Natural killer cell (primary cell): Measurements from ENCODE around the gene TIGD7. TPM values are rescaled to one million over a fixed set of nuclear protein-coding genes. Genes with fewer than 3 reads are reported as not detected.
A peak's percentile ranks its signal among the peaks of the same experiment; 100 is the strongest.
"Not testable (repeated sequence)": the region's sequence is repeated elsewhere in the genome, so short reads cannot be mapped to it uniquely, and the experiment has no call there.

Experiments
- ATAC-seq, 3 donors: fragments of 150-1000 bp in 2 of 3; fragments of 200-7000 bp in 1 of 3; cut with Tn5 transposase; 1 replicate in 1 of 3; 2 replicates in 2 of 3; pipeline ENCODE4 v1.10.0; 2021; ENCODE audit warnings: mild to moderate bottlenecking in 2 of 3, moderate library complexity in 2 of 3
- DNase-seq, 2 donors: peaks; one replicate each; pipeline versions ENCODE4 v3.0.0 to v3.0.0-alpha.2; 2013 to 2021; ENCODE audit warnings: mixed read lengths in 1 of 2
- H3K27ac ChIP-seq: one replicate; pipeline ENCODE4 v1.5.1; 2013; ENCODE audit warnings: mild to moderate bottlenecking, low read length
- H3K27me3 ChIP-seq: one replicate; pipeline ENCODE4 v1.6.1; 2013; ENCODE audit warnings: low read length; ENCODE audit not compliant: control insufficient read depth, insufficient read depth
- H3K36me3 ChIP-seq: one replicate; pipeline ENCODE4 v1.6.1; 2013; ENCODE audit warnings: low read length; ENCODE audit not compliant: control insufficient read depth, insufficient read depth
- H3K4me1 ChIP-seq: one replicate; pipeline ENCODE4 v1.6.1; 2013; ENCODE audit warnings: low read length; ENCODE audit not compliant: control insufficient read depth, insufficient read depth
- H3K4me3 ChIP-seq: one replicate; pipeline ENCODE4 v1.5.1; 2013; ENCODE audit warnings: low read length
- H3K9me3 ChIP-seq: one replicate; pipeline ENCODE4 v1.6.1; 2013; ENCODE audit warnings: low read length; ENCODE audit not compliant: control insufficient read depth, insufficient read depth
- H3K27ac Mint-ChIP-seq, 2 donors: one replicate each; pipeline ENCODE4 v1.8.0; 2022; ENCODE audit warnings: mild to moderate bottlenecking in 2 of 2, mixed read lengths in 2 of 2, moderate library complexity in 1 of 2
- H3K27me3 Mint-ChIP-seq, 2 donors: one replicate each; pipeline ENCODE4 v1.8.0; 2022; ENCODE audit warnings: low read depth in 2 of 2, mixed read lengths in 2 of 2
- H3K36me3 Mint-ChIP-seq: one replicate; pipeline ENCODE4 v1.8.0; 2022; ENCODE audit warnings: mixed read lengths
- H3K4me1 Mint-ChIP-seq, 2 donors: one replicate each; pipeline ENCODE4 v1.8.0; 2022; ENCODE audit warnings: mixed read lengths in 2 of 2
- H3K4me3 Mint-ChIP-seq: one replicate; pipeline ENCODE4 v1.8.0; 2022; ENCODE audit warnings: mild to moderate bottlenecking, moderate library complexity, mixed read lengths
- H3K9me3 Mint-ChIP-seq, 2 donors: one replicate each; pipeline ENCODE4 v1.8.0; 2022; ENCODE audit warnings: mixed read lengths in 2 of 2
- WGBS: methylation state at CpG from one replicate; pipeline ENCODE4 v1.1.7; 2013; ENCODE audit warnings: missing lambda C conversion rate; ENCODE audit not compliant: insufficient coverage; 5-methylcytosine and 5-hydroxymethylcytosine counted together
- intact Hi-C: fragments of 100-400 bp; cut with micrococcal nuclease; formaldehyde crosslinking; loops from one replicate; pipeline ENCODE4 v1.14.2; 2022
- total RNA-seq, 4 donors: library from RNA; stranded (reverse); fragments of 120-200 nt in 1 of 4; gene quantifications; one replicate each; pipeline versions ENCODE4 v1.2.3 to v1.2.4, GENCODE V29; 2013 to 2022
- TF ChIP-seq, protein P1 (sequence below): fragments of 200-600 bp; IDR thresholded peaks from one replicate; pipeline ENCODE4 v1.8.0; 2022; ENCODE audit warnings: antibody characterized with exemption

TIGD7 gene
- total RNA-seq, 3 donors from 2014 or later (not counting 1 experiment from before 2014, with no cell fraction given): 3.7 to 9.1 (median 3.7) TPM

DNA sequence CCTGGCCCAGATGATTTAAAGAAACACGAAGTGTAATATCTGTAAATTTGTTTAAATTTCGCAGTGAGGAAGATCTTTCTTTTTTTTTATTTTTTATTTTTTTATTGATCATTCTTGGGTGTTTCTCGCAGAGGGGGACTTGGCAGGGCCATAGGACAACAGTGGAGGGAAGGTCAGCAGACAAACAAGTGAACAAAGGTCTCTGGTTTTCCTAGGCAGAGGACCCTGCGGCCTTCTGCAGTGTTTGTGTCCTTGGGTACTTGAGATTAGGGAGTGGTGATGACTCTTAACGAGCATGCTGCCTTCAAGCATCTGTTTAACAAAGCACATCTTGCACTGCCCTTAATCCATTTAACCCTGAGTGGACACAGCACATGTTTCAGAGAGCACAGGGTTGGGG lies 34.5 kb downstream of the TIGD7 start:
- WGBS: 100% methylated on average over 2 of the region's 5 CpGs
- intact Hi-C loops, H3K4me3 ChIP-seq, H3K27me3 Mint-ChIP-seq, DNase-seq, H3K9me3 Mint-ChIP-seq, ATAC-seq, H3K36me3 ChIP-seq, H3K27ac Mint-ChIP-seq, H3K27ac ChIP-seq, H3K9me3 ChIP-seq, H3K4me1 ChIP-seq, H3K4me1 Mint-ChIP-seq, H3K27me3 ChIP-seq, H3K4me3 Mint-ChIP-seq, H3K36me3 Mint-ChIP-seq: not testable (repeated sequence)

DNA sequence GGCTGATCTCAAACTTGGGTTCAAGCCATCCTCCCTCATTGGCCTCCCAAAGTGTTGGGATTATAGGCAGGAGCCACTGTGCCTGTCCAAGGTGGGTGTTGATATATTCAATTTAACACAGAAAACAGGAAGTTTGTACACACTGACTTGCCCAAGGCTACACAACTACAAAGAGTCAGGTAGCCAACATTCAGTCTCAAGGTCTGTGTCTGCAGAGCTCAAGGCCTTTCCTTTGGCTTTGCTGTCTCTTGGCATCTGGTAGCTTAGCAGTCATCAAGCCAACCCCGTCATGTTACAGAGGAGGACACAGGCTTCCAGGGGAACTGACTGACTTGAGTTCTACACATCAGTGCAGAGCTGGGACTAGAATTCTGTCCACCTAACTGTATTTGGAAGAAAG lies 36.9 kb downstream of the TIGD7 start:
- 95% methylated on average over 1 of the region's 1 CpG for WGBS
- H3K9me3 Mint-ChIP-seq: no peaks in the 10 kb centered on the region
- intact Hi-C loops: no loop called here

GRCh38 chr16:3266873-3267537 lies 38.2 kb downstream of the TIGD7 start:
- Mint-ChIP-seq H3K27ac (peak overlapping the region in 1 of 2 donors; percentile 23), H3K4me3 (peak overlapping the region; percentile 63)

More for the DNA sequence above, 36.9 kb downstream of the TIGD7 start:
- Histone ChIP-seq H3K4me3 (no peak overlapping the region), H3K36me3 (no peaks in the 10 kb centered on the region), H3K9me3 (no peaks in the 10 kb centered on the region), H3K27ac (no peak overlapping the region), H3K4me1 (peaks cover 10% of the 10 kb centered on the region), H3K27me3 (no peaks in the 10 kb centered on the region)
- no peaks in the 10 kb centered on the region for H3K27me3 Mint-ChIP-seq
- peaks cover 18 to 19% of the 10 kb centered on the region in 2 donors for H3K4me1 Mint-ChIP-seq
- H3K36me3 Mint-ChIP-seq: peaks cover 5% of the 10 kb centered on the region
- TF ChIP-seq, protein P1, sequence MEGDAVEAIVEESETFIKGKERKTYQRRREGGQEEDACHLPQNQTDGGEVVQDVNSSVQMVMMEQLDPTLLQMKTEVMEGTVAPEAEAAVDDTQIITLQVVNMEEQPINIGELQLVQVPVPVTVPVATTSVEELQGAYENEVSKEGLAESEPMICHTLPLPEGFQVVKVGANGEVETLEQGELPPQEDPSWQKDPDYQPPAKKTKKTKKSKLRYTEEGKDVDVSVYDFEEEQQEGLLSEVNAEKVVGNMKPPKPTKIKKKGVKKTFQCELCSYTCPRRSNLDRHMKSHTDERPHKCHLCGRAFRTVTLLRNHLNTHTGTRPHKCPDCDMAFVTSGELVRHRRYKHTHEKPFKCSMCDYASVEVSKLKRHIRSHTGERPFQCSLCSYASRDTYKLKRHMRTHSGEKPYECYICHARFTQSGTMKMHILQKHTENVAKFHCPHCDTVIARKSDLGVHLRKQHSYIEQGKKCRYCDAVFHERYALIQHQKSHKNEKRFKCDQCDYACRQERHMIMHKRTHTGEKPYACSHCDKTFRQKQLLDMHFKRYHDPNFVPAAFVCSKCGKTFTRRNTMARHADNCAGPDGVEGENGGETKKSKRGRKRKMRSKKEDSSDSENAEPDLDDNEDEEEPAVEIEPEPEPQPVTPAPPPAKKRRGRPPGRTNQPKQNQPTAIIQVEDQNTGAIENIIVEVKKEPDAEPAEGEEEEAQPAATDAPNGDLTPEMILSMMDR: no peak
- DNase-seq (no peak), ATAC-seq (no peak)
- H3K27ac Mint-ChIP-seq: no peak overlapping the region
- no peak overlapping the region for H3K4me3 Mint-ChIP-seq

More at GRCh38 chr16:3266873-3267537, 38.2 kb downstream of the TIGD7 start:
- Mint-ChIP-seq H3K36me3 (peaks cover 5% of the 10 kb centered on the region), H3K9me3 (no peaks in the 10 kb centered on the region), H3K4me1 (peaks cover 18 to 27% of the 10 kb centered on the region in 2 donors), H3K27me3 (no peaks in the 10 kb centered on the region)
- 56% methylated on average over 4 of the region's 5 CpGs for WGBS
- Histone ChIP-seq H3K36me3 (no peaks in the 10 kb centered on the region), H3K4me1 (peaks cover 17% of the 10 kb centered on the region), H3K27ac (no peak overlapping the region), H3K4me3 (no peak overlapping the region), H3K9me3 (no peaks in the 10 kb centered on the region), H3K27me3 (no peaks in the 10 kb centered on the region)
- TF ChIP-seq, protein P1: peak; percentile 53
- ATAC-seq (no peak), DNase-seq (peak in 1 of 2 donors; percentile 48)
- intact Hi-C loops: no loop called here
